AG20443 (cell line): Measurements from ENCODE around the gene MS4A8.
"Not testable (repeated sequence)": the region's sequence is repeated elsewhere in the genome, so short reads cannot be mapped to it uniquely, and the experiment has no call there.

Experiments
- DNase-seq: peaks from one replicate; pipeline ENCODE4 v3.0.0; 2012; ENCODE audit warnings: low spot score, mixed read lengths

MS4A8 gene, protein sequence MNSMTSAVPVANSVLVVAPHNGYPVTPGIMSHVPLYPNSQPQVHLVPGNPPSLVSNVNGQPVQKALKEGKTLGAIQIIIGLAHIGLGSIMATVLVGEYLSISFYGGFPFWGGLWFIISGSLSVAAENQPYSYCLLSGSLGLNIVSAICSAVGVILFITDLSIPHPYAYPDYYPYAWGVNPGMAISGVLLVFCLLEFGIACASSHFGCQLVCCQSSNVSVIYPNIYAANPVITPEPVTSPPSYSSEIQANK

DNA sequence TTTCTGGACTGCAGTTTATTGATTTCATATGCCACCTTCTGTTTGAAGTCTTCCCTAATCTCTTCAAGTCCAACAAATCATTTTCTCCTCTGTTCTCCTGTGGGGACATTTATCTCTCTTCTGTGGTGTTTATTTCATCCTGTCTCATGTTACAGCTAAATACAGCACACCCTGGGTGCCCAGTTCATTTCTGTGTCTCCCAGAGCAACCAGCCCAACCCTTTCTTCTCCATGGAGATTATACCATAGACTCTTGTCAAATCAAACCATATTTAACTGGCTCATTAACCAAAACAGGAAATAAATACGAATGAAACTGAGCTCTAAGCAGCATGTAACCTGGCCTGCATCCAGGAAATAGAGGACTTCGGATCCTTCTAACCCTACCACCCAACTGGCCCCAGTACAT, at the start of gene MS4A8:
MS4A8 (plus strand) TSS at position 329 of the 408 bp plus-strand sequence. CDS start 1,249 bp downstream, outside the sequence.
- DNase-seq, result no peak

DNA sequence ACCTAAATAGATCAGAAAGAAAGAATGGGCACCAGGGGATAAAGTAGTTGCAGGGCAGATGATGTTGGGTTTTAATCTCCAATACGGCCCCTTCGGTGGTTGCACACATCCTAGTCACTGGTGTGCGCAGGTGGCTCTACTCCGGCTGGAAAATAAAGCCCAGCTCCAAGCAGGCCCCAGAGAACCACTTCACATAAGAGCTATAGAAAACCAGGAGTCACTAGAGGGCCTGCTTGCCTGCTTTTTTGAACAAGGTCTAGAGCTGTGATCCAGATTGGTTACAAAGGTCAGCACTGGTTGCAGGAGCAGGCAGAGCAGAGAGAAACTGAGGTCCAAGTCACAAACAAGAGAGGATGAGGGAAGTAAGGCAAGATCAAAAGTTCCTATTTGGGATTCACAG, 41.5 kb upstream of the MS4A8 start:
- no peak for DNase-seq

DNA sequence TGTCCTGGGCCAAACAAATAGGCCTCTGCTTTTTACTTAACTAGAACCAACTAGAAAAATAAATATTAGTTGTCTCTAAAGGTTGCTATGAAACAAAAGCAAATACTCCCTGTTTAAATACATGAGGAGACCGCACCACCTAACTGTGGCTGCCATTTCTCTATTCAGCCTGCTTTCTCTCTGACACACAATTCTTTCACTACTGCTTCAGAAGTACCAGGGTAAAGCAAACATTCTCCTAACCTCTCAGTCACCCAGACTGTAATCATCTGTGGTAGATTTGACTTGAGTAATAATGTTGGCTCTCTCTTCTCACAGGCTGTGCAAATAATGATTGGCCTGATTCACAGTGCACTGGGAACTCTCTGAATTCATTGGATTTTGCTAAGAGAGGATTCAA, 41.0 kb upstream of the MS4A8 start:
- no peak for DNase-seq

DNA sequence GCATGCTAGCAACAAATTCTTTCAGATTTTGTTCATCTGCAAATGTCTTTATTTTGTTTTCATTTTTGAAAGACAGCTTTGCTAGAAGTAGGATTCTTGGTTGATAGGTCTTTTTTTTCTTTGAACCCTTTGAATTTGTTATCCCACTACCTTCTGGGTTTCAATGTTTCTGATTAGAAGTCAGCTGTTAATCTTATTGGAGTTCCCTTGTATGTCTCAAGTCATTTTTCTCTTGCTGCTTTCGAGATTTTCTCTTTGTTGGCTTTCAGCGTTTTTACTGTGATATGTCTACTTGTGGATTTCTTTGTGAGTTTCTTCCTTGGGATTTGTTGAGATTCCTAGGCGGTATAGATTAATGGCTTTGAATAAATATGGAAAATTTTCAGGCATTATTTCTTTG, 27.2 kb upstream of the MS4A8 start:
- DNase-seq, result no peak

DNA sequence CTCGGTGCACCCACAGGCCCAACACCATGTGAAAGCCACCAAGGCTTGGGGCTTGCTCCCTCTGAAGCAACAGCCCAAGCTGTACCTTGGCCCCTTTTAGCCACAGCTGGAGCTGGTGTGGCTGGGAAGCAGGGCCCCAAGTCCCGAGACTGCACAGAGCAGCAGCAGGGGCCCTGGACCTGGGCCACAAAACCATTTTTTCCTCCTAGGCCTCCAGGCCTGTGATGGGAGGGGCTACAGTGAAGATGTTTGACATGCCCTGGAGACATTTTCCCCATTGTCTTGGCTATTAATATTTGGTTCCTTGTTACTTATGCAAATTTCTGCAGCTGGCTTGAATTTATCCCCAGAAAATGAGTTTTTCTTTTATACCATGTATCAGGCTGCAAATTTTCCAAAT, 21.2 kb upstream of the MS4A8 start:
- not testable (repeated sequence) for DNase-seq

DNA sequence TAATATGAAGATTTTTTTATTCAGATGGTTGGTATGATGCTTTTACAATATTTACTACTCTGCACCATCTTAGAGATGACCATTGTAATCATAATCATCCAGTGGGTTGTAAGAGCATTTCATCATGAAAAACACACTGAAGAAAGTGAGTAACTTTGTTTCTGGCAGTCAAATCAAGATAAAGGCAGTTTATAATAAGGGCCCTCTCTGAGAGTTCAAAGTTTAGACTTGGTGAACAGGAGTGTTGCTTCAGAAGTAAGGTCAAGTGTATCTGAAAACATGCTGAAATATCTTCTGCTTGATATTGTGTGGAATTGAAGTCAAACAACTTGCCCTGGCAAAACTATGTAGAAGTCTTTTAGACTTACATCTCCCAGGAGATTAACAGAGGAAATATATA, 19.5 kb upstream of the MS4A8 start:
- DNase-seq, result no peak

DNA sequence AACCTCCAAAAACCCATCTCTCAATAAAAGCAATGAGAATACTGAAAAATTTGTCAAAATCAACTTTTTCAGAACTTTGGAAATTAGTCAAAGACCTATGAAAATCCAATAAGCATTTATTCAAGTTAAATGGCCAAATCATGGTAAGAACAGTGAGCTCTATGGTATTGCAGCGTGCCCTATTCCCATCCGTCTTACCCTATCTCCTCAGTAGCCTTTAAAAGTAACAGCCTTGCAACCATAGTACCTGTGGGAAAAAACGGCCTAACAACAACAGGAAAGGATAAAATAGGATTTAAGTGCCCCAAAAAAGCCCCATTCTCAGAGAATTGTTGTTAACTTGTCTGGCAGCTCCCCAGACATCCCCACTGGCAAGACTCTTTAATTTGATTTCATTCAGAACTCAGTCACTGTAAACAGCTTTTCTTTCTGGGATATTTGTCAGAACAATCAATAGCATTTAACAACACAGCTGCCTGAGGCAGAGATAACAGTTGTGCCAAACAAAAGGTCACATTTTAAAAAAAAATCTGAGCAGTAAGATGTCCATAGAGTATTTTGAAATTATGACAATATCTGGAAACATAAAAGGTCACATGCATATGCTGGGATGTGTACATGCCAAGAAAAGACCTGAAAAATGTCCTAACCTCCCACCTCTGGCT, 18.8 kb upstream of the MS4A8 start:
- DNase-seq, result no peak

DNA sequence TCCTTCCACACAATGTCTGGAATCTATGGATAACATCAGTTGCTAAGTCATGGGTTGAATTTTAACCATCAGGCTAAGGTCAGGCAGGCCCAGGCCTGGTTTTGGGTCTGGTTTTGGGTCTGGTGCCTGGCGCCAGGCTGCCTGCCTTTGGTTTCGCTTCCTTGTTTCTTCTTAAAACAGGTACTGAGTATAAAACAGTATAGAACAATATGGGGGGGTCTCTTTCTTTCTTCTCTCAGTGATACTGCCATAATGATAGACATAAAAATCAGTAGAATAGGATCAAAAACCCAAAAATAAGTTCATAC, 14.9 kb upstream of the MS4A8 start:
- not testable (repeated sequence) for DNase-seq

DNA sequence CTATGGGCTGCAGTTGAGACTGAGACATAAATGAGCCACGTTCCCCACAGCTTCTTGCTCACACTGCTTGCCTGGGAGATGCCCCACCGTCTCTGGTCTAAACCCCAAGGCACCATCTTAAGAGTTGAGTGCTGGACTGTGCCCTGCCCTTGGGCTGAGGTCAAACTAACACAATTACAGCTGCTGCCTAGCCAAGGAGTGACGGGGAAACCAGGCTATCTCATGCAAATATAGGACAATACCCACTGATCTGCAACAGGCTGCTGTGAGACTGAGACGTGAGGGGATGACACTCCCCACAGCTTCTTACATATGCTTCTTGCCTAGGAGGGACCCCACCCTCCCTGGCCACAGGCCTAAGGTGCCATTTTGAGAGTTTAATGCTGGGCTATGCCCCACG, 7.8 kb upstream of the MS4A8 start:
- DNase-seq, result no peak

DNA sequence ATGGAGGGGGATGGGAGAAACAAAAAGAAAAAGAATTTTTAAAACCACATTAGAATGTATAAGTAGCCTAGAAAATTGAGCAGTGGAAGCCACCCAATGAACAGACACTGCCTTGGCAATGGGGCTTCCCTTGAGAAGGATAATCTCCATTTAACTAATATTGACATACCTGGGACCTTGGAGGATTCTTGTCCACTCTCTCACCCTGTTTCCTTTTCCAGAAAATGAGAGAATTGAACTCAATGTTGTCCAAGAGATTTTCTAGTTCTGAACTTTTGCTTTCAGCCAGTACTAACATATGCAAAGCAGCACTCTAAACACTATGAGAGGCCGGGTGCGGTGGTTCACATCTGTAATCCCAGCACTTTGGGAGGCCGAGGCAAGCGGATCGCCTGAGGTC, 524 bp downstream of the MS4A8 start:
- DNase-seq, result no peak

DNA sequence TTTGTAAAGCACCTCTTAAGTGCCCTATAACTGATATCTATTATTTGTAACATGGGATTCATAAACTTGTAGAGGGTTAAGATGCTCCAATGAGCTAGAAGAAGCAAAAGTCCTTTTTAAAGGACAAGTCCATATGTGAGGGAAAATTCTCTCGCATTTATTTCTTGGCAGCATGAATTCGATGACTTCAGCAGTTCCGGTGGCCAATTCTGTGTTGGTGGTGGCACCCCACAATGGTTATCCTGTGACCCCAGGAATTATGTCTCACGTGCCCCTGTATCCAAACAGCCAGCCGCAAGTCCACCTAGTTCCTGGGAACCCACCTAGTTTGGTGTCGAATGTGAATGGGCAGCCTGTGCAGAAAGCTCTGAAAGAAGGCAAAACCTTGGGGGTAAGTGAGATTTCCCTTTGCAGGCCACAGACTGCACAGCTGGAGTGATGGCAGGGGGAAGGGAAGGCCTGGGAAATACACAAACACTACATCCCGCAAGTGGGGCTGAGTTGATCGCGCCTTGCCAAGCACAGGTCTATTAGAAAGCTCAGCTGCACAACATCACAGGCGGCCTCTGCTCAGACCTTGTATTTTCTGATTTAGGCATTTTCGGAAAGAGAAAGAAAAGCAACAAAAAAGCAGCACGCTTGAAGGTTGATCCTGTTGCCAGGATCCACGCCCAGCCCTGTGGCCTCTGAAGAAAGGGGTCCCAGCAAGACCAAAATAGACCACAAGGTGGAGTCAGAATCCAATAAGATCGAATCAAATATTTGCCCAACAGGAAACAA, 1.5 kb downstream of the MS4A8 start:
- DNase-seq, result no peak

DNA sequence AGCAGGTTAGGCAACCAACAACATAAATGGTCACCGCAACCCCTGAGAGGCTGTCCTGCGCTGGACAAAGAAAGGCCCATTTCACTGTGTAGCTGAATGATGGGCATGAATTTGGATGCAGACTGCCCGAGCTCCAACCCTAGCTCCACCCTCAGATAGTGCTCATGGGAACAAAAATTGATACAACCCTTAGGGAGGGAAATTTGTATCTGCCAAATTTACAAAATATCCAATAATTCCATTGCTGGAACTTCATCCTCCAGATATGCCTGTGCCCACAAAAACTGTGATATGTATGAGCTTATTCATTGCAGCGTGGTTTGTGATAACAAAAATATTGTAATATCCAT, 2.0 kb downstream of the MS4A8 start:
- no peak for DNase-seq

DNA sequence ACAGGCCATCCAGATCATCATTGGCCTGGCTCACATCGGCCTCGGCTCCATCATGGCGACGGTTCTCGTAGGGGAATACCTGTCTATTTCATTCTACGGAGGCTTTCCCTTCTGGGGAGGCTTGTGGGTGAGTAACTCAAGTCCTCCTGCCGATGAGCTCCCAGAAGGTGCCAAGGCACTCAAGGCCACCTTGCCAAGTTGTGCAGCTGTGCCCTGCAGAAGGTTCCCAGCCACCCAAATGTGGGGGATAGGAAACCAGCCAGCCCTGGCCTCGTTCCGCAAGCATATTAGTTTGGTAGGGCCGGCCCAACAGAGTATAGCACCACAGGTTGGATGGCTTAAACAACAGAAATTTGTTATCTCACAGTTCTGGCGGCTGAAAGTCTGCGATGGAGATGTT, 4.0 kb downstream of the MS4A8 start:
- no peak for DNase-seq

DNA sequence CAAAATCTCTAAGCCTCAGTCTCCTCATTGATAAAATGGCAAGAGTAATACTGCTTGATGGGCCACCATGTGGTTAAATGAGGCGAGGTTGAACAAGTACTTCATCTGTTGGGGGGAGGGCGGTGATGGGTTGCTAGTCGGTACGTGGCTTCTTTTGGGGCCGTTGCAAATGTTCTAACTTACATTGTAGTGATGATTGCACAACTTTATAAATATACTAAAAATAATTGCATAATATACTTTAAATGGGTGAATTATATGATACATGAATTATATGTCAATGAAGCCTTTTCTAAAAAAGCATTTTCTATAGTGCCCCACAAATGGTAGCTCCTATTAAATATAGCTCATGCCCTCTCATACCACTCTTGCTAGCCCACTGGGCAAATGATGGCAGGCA, 6.5 kb downstream of the MS4A8 start:
- no peak for DNase-seq

DNA sequence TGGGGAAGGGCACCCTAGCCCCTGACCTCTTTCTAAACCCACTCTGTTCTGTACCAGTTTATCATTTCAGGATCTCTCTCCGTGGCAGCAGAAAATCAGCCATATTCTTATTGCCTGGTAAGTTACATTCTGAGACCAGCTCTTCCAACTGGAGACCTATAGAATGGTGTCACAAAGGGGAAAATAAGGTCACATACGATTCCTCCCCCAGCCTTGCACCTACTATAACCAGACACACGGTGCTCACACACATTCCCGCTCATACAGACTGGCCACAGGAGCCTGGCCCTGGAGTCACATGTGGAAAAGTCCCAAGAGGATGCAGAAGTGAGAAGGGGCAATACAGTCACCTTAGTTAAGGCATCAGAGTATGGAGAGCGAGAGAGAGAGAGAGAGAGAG, 7.5 kb downstream of the MS4A8 start:
- DNase-seq, result no peak

DNA sequence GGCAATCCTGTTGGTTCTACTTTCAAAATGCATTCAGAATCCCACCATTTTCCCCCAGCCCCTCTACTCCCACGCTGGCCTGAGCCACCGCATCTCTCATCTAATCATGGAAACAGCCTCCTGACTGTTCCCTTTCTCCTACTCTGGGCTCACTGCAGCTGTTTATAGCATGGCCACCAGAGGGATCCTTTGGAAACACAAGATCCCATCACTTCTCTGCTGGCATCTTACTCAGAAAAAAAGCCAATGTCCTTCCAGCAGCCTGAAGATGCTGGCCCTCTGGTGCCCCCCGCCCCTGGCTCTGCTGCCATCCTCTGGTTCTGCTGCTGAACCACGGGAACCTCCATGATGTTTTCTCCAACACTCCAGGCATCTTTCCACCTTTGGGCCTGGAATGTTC, 11.1 kb downstream of the MS4A8 start:
- no peak for DNase-seq

DNA sequence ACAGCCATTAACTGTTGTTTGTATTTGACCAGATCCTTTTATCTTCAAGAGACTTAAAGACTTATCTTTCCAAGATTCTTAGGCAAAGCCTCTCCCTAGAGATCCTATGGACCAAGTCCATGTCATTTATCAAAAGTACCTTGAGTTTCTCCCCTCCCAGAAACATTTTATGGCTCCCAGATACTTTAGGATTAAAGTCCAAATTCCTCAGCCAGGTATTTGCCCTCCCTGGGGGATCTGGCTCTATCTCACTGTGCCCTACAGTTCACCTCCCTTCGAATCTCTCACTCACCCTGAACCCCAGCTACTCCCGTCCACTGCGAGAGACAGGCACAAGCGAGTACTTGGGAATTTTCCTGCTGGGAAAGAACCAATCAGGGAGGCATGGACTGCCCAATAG, 11.9 kb downstream of the MS4A8 start:
- DNase-seq, result no peak

DNA sequence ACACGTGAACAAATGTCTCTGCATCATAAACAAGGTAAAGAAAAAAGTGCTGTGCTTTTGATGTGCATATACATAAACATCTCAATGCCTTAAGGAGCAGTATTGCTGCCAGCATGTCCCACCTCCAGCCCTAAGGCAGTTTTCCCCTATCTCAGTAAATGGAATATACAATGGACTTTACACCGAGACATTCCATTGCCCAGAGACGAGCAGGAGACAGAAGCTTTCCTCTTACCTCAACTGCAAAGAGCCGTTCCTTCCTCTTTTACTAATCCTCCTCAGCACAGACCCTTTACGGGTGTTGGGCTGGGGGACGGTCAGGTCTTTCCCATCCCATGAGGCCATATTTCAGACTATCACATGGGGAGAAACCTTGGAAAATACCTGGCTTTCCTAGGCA, 14.0 kb downstream of the MS4A8 start:
- not testable (repeated sequence) for DNase-seq

DNA sequence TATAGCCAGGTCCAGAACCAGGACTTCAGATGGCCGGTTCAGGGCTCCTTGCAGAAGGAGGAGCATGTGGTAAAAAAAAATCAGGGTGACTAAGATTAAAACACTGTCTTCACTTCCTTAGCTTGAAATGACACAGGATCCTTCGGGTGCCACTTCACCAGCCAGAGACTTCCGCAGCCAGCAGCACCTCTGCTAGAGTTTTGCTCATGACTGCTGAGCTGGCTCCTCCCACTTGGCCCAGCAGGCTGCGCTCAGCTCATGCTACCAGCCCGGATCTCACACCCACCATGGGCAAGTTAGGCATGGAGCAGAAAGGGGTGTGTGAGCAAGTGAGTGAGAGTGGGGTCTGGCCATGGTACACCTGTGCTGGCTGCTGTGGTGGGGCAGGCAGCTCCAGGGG, 18.5 kb downstream of the MS4A8 start:
- DNase-seq, result no peak

DNA sequence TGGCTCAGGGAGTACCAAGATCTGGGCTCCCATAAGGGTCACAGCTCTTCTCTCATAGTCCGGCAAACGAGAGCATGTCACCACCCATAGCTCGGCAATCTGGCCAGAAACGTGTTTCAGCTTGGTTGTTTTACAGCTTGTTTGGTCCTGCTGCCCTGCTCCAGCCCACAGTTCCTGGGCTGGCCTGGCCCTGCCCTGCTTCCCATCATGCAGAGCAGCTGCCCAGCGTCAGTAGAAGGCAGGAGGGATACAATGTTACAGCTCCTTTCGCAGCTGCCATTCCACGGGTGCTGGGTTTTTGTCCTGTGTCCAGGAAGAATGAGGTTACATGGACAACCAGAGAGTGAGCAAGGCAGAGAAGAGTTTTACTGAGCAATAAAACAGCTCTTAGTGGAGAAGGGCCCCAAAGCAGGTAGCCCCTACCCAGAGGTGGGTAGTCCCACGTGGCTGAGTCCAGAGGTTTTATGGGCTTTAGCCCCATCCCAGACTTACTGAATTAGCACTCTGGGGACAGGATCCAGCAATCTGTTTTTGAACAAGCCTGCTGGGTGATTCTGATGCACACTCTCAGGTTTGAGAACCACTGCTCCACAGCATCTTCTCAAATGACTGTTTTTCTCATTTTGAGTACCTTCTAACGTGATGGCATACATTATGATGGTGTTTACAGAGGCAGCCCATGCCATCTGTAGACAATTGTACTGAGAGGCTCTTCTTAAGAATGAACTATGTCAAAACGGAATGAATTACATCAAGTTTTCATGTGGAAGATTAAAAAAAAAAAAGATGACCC, 19.3 kb downstream of the MS4A8 start:
- no peak for DNase-seq

DNA sequence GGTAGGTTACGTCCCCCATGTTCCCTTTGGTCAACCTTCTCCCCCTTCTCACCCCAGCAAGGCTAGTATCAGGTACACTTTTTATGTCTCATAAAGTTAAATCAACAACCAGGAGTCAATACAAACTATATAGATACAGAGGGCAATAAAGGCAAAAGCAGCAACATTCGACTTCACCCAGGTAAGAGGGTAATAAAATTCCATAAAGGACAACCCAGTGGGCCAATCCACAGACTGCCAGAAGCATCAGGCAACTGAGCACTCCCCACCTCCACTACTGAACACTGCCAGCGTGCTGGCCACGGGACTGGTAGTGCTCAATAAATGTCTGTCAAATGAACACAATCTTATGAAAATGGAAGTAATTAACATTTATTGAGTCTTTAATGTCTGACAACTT, 20.0 kb downstream of the MS4A8 start:
- no peak for DNase-seq

DNA sequence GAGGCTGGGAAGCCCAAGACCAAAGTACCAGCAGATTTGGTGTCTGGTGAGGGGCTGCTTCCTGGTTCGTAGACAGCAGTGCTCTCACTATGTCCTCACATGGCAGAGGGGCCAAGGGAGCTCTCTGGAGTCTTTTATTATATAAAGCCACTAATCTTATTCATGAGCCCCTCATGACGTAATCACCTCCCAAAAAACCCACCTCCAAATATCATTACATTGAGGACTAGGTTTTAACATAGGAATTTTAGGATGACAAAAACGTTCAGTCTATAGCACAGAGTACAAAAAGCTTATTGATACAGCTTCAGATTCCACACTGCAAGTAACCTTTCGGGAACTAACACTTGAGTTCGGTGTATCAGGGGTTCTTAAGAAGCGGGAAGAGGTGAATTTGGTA, 21.0 kb downstream of the MS4A8 start:
- DNase-seq, result no peak

DNA sequence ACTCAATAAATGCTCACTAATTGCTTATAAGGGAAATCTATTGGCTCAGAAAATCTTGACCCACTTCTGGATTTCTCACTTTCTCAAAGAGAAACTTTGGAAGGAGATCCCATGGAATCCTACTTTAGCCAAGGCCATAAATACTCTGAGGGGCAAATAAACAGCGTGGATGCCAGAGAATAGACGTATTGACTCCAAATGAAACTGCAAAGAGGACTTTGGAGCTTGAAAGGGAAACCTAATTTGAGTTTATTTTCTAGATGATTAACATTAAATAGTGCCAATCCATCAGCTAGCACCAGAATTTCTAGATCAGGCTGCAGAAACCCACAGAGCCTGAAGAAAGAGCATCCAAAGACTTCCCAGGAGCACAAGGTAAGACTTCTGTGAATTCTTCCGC, 25.0 kb downstream of the MS4A8 start, which contains the start of gene MS4A18:
MS4A18 (plus strand) TSS at position 301 of the 400 bp plus-strand sequence.
- DNase-seq, result no peak
